ENCODE results near the gene GDPD3.
A peak's percentile ranks its signal among the peaks of the same experiment; 100 is the strongest.

Gene GDPD3

GRCh38 chr16:30113031-30113710 is at the start of gene GDPD3:
TSS of gene GDPD3 (minus strand) at chr16:30113537. CDS start at chr16:30113478, 59 bp downstream.
- H3K4me3 Mint-ChIP-seq = no peak within 1 kb of the TSS
- peaks cover 12% of the 10 kb centered on the region for H3K4me1 Mint-ChIP-seq
- H3K9me3 Mint-ChIP-seq = no peaks in the 10 kb centered on the region
- H3K27ac Mint-ChIP-seq = no peak within 1 kb of the TSS
- no peaks in the 10 kb centered on the region for H3K27me3 Mint-ChIP-seq
- ATAC-seq (ENCODE audit: low read depth) (no peak), DNase-seq (ENCODE audit: low spot score in 2 of 2) (no peak)
- H3K36me3 Mint-ChIP-seq = peaks cover 7% of the 10 kb centered on the region

GRCh38 chr16:30157214-30157613 is 43.9 kb upstream of the GDPD3 start:
- H3K36me3 Mint-ChIP-seq = no peaks in the 10 kb centered on the region
- H3K4me1 Mint-ChIP-seq = peaks cover 2% of the 10 kb centered on the region
- DNase-seq (ENCODE audit: low spot score in 2 of 2) (no peak), ATAC-seq (ENCODE audit: low read depth) (no peak)
- H3K4me3 Mint-ChIP-seq = no peak overlapping the region
- no peak overlapping the region for H3K27ac Mint-ChIP-seq
- no peaks in the 10 kb centered on the region for H3K9me3 Mint-ChIP-seq
- no peaks in the 10 kb centered on the region for H3K27me3 Mint-ChIP-seq

- H3K27ac Mint-ChIP-seq = no peak overlapping the region
- peaks cover 5% of the 10 kb centered on the region for H3K4me1 Mint-ChIP-seq
- DNase-seq (ENCODE audit: low spot score in 2 of 2) (no peak), ATAC-seq (ENCODE audit: low read depth) (no peak)
- H3K27me3 Mint-ChIP-seq = no peaks in the 10 kb centered on the region
- H3K4me3 Mint-ChIP-seq = no peak overlapping the region
- no peaks in the 10 kb centered on the region for H3K9me3 Mint-ChIP-seq
- no peaks in the 10 kb centered on the region for H3K36me3 Mint-ChIP-seq
Measured at GRCh38 chr16:30155188-30155587, 41.9 kb upstream of the GDPD3 start.

- H3K4me3 Mint-ChIP-seq = no peak overlapping the region
- H3K27me3 Mint-ChIP-seq = no peaks in the 10 kb centered on the region
- ATAC-seq (ENCODE audit: low read depth) (no peak), DNase-seq (ENCODE audit: low spot score in 2 of 2) (no peak)
- H3K4me1 Mint-ChIP-seq = peaks cover 5% of the 10 kb centered on the region
- H3K36me3 Mint-ChIP-seq = peaks cover 2% of the 10 kb centered on the region
- H3K9me3 Mint-ChIP-seq = peaks cover 2% of the 10 kb centered on the region
- no peak overlapping the region for H3K27ac Mint-ChIP-seq
Measured at GRCh38 chr16:30152517-30152916, 39.2 kb upstream of the GDPD3 start.

GRCh38 chr16:30151091-30151490 is 37.8 kb upstream of the GDPD3 start:
- Mint-ChIP-seq H3K4me3 (no peak overlapping the region), H3K27me3 (no peaks in the 10 kb centered on the region), H3K9me3 (peaks cover 2% of the 10 kb centered on the region), H3K27ac (no peak overlapping the region), H3K36me3 (peaks cover 2% of the 10 kb centered on the region), H3K4me1 (peaks cover 5% of the 10 kb centered on the region)
- DNase-seq (ENCODE audit: low spot score in 2 of 2) (no peak), ATAC-seq (ENCODE audit: low read depth) (peak; percentile 57)

GRCh38 chr16:30149250-30149930 is 36.1 kb upstream of the GDPD3 start:
- DNase-seq (ENCODE audit: low spot score in 2 of 2) (no peak), ATAC-seq (ENCODE audit: low read depth) (no peak)
- H3K4me3 Mint-ChIP-seq = no peak overlapping the region
- H3K27ac Mint-ChIP-seq = no peak overlapping the region
- H3K9me3 Mint-ChIP-seq = peaks cover 2% of the 10 kb centered on the region
- peaks cover 2% of the 10 kb centered on the region for H3K36me3 Mint-ChIP-seq
- H3K27me3 Mint-ChIP-seq = no peaks in the 10 kb centered on the region
- H3K4me1 Mint-ChIP-seq = peaks cover 8% of the 10 kb centered on the region

- ATAC-seq (ENCODE audit: low read depth) = no peak
- Mint-ChIP-seq H3K4me1 (peaks cover 13% of the 10 kb centered on the region), H3K27ac (no peak overlapping the region), H3K36me3 (peaks cover 2% of the 10 kb centered on the region), H3K9me3 (peaks cover 2% of the 10 kb centered on the region), H3K4me3 (no peak overlapping the region), H3K27me3 (no peaks in the 10 kb centered on the region)
- no peak for DNase-seq (ENCODE audit: low spot score in 2 of 2)
Measured at GRCh38 chr16:30147843-30148510, 34.6 kb upstream of the GDPD3 start.

- peaks cover 8% of the 10 kb centered on the region for H3K4me1 Mint-ChIP-seq
- no peaks in the 10 kb centered on the region for H3K27me3 Mint-ChIP-seq
- no peak overlapping the region for H3K27ac Mint-ChIP-seq
- ATAC-seq (ENCODE audit: low read depth) (no peak), DNase-seq (ENCODE audit: low spot score in 2 of 2) (no peak)
- H3K4me3 Mint-ChIP-seq = no peak overlapping the region
- H3K36me3 Mint-ChIP-seq = peaks cover 2% of the 10 kb centered on the region
- peaks cover 2% of the 10 kb centered on the region for H3K9me3 Mint-ChIP-seq
Measured at GRCh38 chr16:30145657-30146056, 32.3 kb upstream of the GDPD3 start.

GRCh38 chr16:30144917-30145316 is 31.6 kb upstream of the GDPD3 start:
- H3K27ac Mint-ChIP-seq = no peak overlapping the region

GRCh38 chr16:30144017-30144416 is 30.7 kb upstream of the GDPD3 start:
- Mint-ChIP-seq H3K9me3 (no peaks in the 10 kb centered on the region), H3K36me3 (no peaks in the 10 kb centered on the region), H3K4me1 (peaks cover 13% of the 10 kb centered on the region), H3K4me3 (no peak overlapping the region), H3K27me3 (no peaks in the 10 kb centered on the region), H3K27ac (no peak overlapping the region)
- DNase-seq (ENCODE audit: low spot score in 2 of 2) (no peak), ATAC-seq (ENCODE audit: low read depth) (no peak)

More at GRCh38 chr16:30144917-30145316, 31.6 kb upstream of the GDPD3 start:
- peaks cover 2% of the 10 kb centered on the region for H3K9me3 Mint-ChIP-seq
- H3K27me3 Mint-ChIP-seq = no peaks in the 10 kb centered on the region
- H3K36me3 Mint-ChIP-seq = peaks cover 2% of the 10 kb centered on the region
- peaks cover 10% of the 10 kb centered on the region for H3K4me1 Mint-ChIP-seq
- ATAC-seq (ENCODE audit: low read depth) (no peak), DNase-seq (ENCODE audit: low spot score in 2 of 2) (no peak)
- H3K4me3 Mint-ChIP-seq = no peak overlapping the region

- no peaks in the 10 kb centered on the region for H3K27me3 Mint-ChIP-seq
- H3K4me3 Mint-ChIP-seq = no peak overlapping the region
- DNase-seq (ENCODE audit: low spot score in 2 of 2) (no peak), ATAC-seq (ENCODE audit: low read depth) (peak; percentile 10)
- peaks cover 13% of the 10 kb centered on the region for H3K4me1 Mint-ChIP-seq
- H3K9me3 Mint-ChIP-seq = no peaks in the 10 kb centered on the region
- H3K27ac Mint-ChIP-seq = peak overlapping the region; percentile 74
- H3K36me3 Mint-ChIP-seq = no peaks in the 10 kb centered on the region
Measured at GRCh38 chr16:30143347-30143702, 30.0 kb upstream of the GDPD3 start.

GRCh38 chr16:30142672-30143346 is 29.5 kb upstream of the GDPD3 start:
- peaks cover 13% of the 10 kb centered on the region for H3K4me1 Mint-ChIP-seq
- DNase-seq (ENCODE audit: low spot score in 2 of 2) (peak; percentile 18 to 21), ATAC-seq (ENCODE audit: low read depth) (peak; percentile 87)
- peak overlapping the region; percentile 74 for H3K27ac Mint-ChIP-seq
- H3K4me3 Mint-ChIP-seq = no peak overlapping the region
- H3K27me3 Mint-ChIP-seq = no peaks in the 10 kb centered on the region
- H3K9me3 Mint-ChIP-seq = no peaks in the 10 kb centered on the region
- H3K36me3 Mint-ChIP-seq = no peaks in the 10 kb centered on the region

GRCh38 chr16:30141750-30142149 is 28.4 kb upstream of the GDPD3 start:
- no peak for ATAC-seq (ENCODE audit: low read depth)
- Mint-ChIP-seq H3K27ac (no peak overlapping the region), H3K4me1 (peaks cover 13% of the 10 kb centered on the region)

More at GRCh38 chr16:30141750-30142149, 28.4 kb upstream of the GDPD3 start:
- Mint-ChIP-seq H3K27me3 (no peaks in the 10 kb centered on the region), H3K36me3 (no peaks in the 10 kb centered on the region), H3K9me3 (no peaks in the 10 kb centered on the region), H3K4me3 (no peak overlapping the region)
- no peak for DNase-seq (ENCODE audit: low spot score in 2 of 2)
